HEK293 (cell line): ENCODE measurements around the gene DDX31.

Source experiments
- CTCF ChIA-PET: fragments of 350-600 bp; formaldehyde crosslinking; extraction: SDS; loops from one replicate; lab custom pipeline; 2021; ENCODE audit warnings: antibody characterized with exemption; lab: Yijun Ruan, JAX
- POLR2A ChIA-PET: fragments of 300-600 bp; formaldehyde crosslinking; extraction: SDS; loops from one replicate; lab custom pipeline; 2020; ENCODE audit warnings: antibody characterized with exemption, inconsistent platforms; lab: Yijun Ruan, JAX
- H3K27ac ChIP-seq: fragments of 200-500 bp; sonication (Bioruptor generic); 2 replicates; pipeline ENCODE4 v1.5.1; 2014; ENCODE audit warnings: low read depth, low read length, control low read depth, inconsistent platforms; ENCODE audit errors: extremely low read depth
- H3K36me3 ChIP-seq, 2 experiments: fragments of 200-500 bp in 1 of 2; sonication (Bioruptor generic) in 1 of 2; 1 replicate in 1 of 2; 2 replicates in 1 of 2; pipeline ENCODE4 v1.5.1; 2014 to 2017; ENCODE audit warnings: inconsistent platforms in 2 of 2, low read length in 2 of 2; ENCODE audit not compliant: control insufficient read depth in 2 of 2, insufficient read depth in 1 of 2
- H3K4me1 ChIP-seq: fragments of 200-500 bp; sonication (Bioruptor generic); 2 replicates; pipeline ENCODE4 v1.5.1; 2014; ENCODE audit warnings: mild to moderate bottlenecking, low read length, inconsistent platforms; ENCODE audit not compliant: control insufficient read depth, insufficient read depth
- H3K4me3 ChIP-seq: 2 replicates; pipeline ENCODE4 v1.5.1; 2011; ENCODE audit warnings: low read depth, mild to moderate bottlenecking, control low read depth, low read length, moderate library complexity
- H3K9me3 ChIP-seq: fragments of 200-500 bp; sonication (Bioruptor generic); 2 replicates; pipeline ENCODE4 v1.5.1; 2014; ENCODE audit warnings: low read depth, low read length, inconsistent platforms; ENCODE audit not compliant: control insufficient read depth, insufficient read depth
- IKZF3 ChIP-seq: fragments of 450-650 bp; IDR thresholded peaks from 2 replicates; pipeline ENCODE4 v1.5.0; 2018; ENCODE audit warnings: missing biosample characterization, mild to moderate bottlenecking, missing genetic modification characterization, moderate library complexity
- OVOL3 ChIP-seq: fragments of 450-650 bp; formaldehyde crosslinking; IDR thresholded peaks from 2 replicates; pipeline ENCODE4 v1.5.1; 2016; ENCODE audit warnings: missing biosample characterization, missing genetic modification characterization
- SCRT1 ChIP-seq: fragments of 450-650 bp; formaldehyde crosslinking; IDR thresholded peaks from 2 replicates; pipeline ENCODE4 v1.5.1; 2016; ENCODE audit warnings: missing biosample characterization, missing genetic modification characterization, borderline replicate concordance
- TSHZ1 ChIP-seq: fragments of 450-650 bp; formaldehyde crosslinking; IDR thresholded peaks from 2 replicates; pipeline ENCODE4 v1.5.1; 2016; ENCODE audit warnings: missing biosample characterization, missing genetic modification characterization, borderline replicate concordance
- ZBTB17 ChIP-seq: fragments of 450-650 bp; formaldehyde crosslinking; IDR thresholded peaks from 2 replicates; pipeline ENCODE4 v1.5.1; 2016; ENCODE audit warnings: missing biosample characterization, missing genetic modification characterization
- ZBTB7A ChIP-seq: fragments of 450-650 bp; formaldehyde crosslinking; IDR thresholded peaks from 2 replicates; pipeline ENCODE4 v1.5.1; 2016; ENCODE audit warnings: low read depth, missing biosample characterization, missing genetic modification characterization
- ZFP3 ChIP-seq: fragments of 450-650 bp; formaldehyde crosslinking; IDR thresholded peaks from 2 replicates; pipeline ENCODE4 v1.5.1; 2016; ENCODE audit warnings: low read depth, missing biosample characterization, missing genetic modification characterization
- ZFP37 ChIP-seq: fragments of 450-650 bp; formaldehyde crosslinking; IDR thresholded peaks from 2 replicates; pipeline ENCODE4 v1.5.1; 2016; ENCODE audit warnings: missing biosample characterization, missing genetic modification characterization
- ZNF18 ChIP-seq: fragments of 450-650 bp; formaldehyde crosslinking; IDR thresholded peaks from 2 replicates; pipeline ENCODE4 v1.5.1; 2016; ENCODE audit warnings: missing biosample characterization, missing genetic modification characterization
- ZNF223 ChIP-seq: fragments of 450-650 bp; formaldehyde crosslinking; IDR thresholded peaks from 2 replicates; pipeline ENCODE4 v1.5.1; 2016; ENCODE audit warnings: missing biosample characterization, missing genetic modification characterization
- ZNF248 ChIP-seq: fragments of 450-650 bp; formaldehyde crosslinking; IDR thresholded peaks from 2 replicates; pipeline ENCODE4 v1.5.1; 2017; ENCODE audit warnings: missing biosample characterization, missing genetic modification characterization
- ZNF510 ChIP-seq: fragments of 450-650 bp; formaldehyde crosslinking; IDR thresholded peaks from 2 replicates; pipeline ENCODE4 v1.5.1; 2018; ENCODE audit warnings: mild to moderate bottlenecking, missing genetic modification characterization, missing biosample characterization; ENCODE audit not compliant: insufficient replicate concordance
- ZNF560 ChIP-seq: fragments of 450-650 bp; formaldehyde crosslinking; IDR thresholded peaks from 2 replicates; pipeline ENCODE4 v1.5.1; 2017; ENCODE audit warnings: missing biosample characterization, missing genetic modification characterization, borderline replicate concordance
- ZNF623 ChIP-seq: fragments of 450-650 bp; formaldehyde crosslinking; IDR thresholded peaks from 2 replicates; pipeline ENCODE4 v1.5.1; 2016; ENCODE audit warnings: missing biosample characterization, missing genetic modification characterization
- ZNF747 ChIP-seq: fragments of 450-650 bp; formaldehyde crosslinking; IDR thresholded peaks from 2 replicates; pipeline ENCODE4 v1.5.1; 2016; ENCODE audit warnings: missing biosample characterization, missing genetic modification characterization
- ZNF76 ChIP-seq: fragments of 450-650 bp; formaldehyde crosslinking; IDR thresholded peaks from 2 replicates; pipeline ENCODE4; 2016; ENCODE audit warnings: low read depth, missing biosample characterization, missing genetic modification characterization, borderline replicate concordance
- ZNF777 ChIP-seq: fragments of 450-650 bp; formaldehyde crosslinking; IDR thresholded peaks from 2 replicates; pipeline ENCODE4 v1.5.1; 2017; ENCODE audit warnings: missing biosample characterization, missing genetic modification characterization, borderline replicate concordance
- ZSCAN16 ChIP-seq: fragments of 450-650 bp; formaldehyde crosslinking; IDR thresholded peaks from 2 replicates; pipeline ENCODE4 v1.5.1; 2016; ENCODE audit warnings: missing biosample characterization, missing genetic modification characterization
- TF ChIP-seq, protein P1 (sequence below): fragments of 450-650 bp; formaldehyde crosslinking; IDR thresholded peaks from 2 replicates; pipeline ENCODE4 v1.5.1; 2016; ENCODE audit warnings: missing biosample characterization, missing genetic modification characterization
- TF ChIP-seq, protein P2 (sequence below): fragments of 450-650 bp; formaldehyde crosslinking; IDR thresholded peaks from 2 replicates; pipeline ENCODE4 v1.5.1; 2017; ENCODE audit warnings: missing biosample characterization, missing genetic modification characterization
- TF ChIP-seq, protein P3 (sequence below): fragments of 450-650 bp; formaldehyde crosslinking; IDR thresholded peaks from 2 replicates; pipeline ENCODE4 v1.5.1; 2016; ENCODE audit warnings: missing biosample characterization, missing genetic modification characterization

DDX31 gene

GRCh38 chr9:132639322-132639721, 30.5 kb downstream of the DDX31 start (continued):
- TF ChIP-seq TSHZ1 (tag by site-specific recombination) (no peak), ZNF223 (no peak), OVOL3 (tag by site-specific recombination) (no peak)

DNA sequence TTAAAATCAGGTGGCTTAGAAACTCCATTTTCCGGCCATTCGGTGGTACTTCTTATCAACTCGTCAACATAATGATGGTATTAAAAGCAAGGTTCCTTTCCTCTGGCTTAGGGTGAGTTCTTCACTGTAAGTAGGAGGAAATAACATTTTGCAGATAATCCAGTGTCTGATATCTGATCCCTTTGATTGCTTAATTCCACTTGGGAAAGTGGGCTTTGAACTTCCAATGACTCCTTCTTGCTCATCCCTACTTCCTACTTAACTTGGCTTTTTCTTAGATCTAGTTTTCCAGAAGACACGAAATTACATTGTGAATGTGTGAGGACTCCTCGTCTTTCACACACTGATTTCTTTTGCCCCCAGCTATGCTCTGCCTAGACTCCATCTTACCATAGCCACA, 31.5 kb downstream of the DDX31 start:
- H3K36me3 ChIP-seq, result peaks cover 5 to 67% of the 10 kb centered on the region in 2 experiments
- TF ChIP-seq, protein P1, sequence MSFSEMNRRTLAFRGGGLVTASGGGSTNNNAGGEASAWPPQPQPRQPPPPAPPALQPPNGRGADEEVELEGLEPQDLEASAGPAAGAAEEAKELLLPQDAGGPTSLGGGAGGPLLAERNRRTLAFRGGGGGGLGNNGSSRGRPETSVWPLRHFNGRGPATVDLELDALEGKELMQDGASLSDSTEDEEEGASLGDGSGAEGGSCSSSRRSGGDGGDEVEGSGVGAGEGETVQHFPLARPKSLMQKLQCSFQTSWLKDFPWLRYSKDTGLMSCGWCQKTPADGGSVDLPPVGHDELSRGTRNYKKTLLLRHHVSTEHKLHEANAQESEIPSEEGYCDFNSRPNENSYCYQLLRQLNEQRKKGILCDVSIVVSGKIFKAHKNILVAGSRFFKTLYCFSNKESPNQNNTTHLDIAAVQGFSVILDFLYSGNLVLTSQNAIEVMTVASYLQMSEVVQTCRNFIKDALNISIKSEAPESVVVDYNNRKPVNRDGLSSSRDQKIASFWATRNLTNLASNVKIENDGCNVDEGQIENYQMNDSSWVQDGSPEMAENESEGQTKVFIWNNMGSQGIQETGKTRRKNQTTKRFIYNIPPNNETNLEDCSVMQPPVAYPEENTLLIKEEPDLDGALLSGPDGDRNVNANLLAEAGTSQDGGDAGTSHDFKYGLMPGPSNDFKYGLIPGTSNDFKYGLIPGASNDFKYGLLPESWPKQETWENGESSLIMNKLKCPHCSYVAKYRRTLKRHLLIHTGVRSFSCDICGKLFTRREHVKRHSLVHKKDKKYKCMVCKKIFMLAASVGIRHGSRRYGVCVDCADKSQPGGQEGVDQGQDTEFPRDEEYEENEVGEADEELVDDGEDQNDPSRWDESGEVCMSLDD (tag by site-specific recombination), result no peak
- TF ChIP-seq ZFP37 (tag by site-specific recombination) (no peak), ZFP3 (no peak), ZNF560 (tag by site-specific recombination) (no peak), IKZF3 (tag by site-specific recombination) (no peak), ZBTB17 (no peak), ZNF510 (tag by site-specific recombination) (no peak), ZNF248 (tag by site-specific recombination) (no peak), ZNF76 (tag by site-specific recombination) (no peak), ZNF18 (tag by site-specific recombination) (no peak), SCRT1 (tag by site-specific recombination) (no peak), ZSCAN16 (no peak), ZBTB7A (no peak), ZNF623 (no peak), ZNF747 (tag by site-specific recombination) (no peak), ZNF777 (tag by site-specific recombination) (no peak)
- TF ChIP-seq, protein P2, sequence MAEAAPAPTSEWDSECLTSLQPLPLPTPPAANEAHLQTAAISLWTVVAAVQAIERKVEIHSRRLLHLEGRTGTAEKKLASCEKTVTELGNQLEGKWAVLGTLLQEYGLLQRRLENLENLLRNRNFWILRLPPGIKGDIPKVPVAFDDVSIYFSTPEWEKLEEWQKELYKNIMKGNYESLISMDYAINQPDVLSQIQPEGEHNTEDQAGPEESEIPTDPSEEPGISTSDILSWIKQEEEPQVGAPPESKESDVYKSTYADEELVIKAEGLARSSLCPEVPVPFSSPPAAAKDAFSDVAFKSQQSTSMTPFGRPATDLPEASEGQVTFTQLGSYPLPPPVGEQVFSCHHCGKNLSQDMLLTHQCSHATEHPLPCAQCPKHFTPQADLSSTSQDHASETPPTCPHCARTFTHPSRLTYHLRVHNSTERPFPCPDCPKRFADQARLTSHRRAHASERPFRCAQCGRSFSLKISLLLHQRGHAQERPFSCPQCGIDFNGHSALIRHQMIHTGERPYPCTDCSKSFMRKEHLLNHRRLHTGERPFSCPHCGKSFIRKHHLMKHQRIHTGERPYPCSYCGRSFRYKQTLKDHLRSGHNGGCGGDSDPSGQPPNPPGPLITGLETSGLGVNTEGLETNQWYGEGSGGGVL (tag by site-specific recombination), result no peak
- TF ChIP-seq, protein P3, sequence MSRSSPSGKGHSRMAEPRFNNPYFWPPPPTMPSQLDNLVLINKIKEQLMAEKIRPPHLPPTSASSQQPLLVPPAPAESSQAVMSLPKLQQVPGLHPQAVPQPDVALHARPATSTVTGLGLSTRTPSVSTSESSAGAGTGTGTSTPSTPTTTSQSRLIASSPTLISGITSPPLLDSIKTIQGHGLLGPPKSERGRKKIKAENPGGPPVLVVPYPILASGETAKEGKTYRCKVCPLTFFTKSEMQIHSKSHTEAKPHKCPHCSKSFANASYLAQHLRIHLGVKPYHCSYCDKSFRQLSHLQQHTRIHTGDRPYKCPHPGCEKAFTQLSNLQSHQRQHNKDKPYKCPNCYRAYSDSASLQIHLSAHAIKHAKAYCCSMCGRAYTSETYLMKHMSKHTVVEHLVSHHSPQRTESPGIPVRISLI (tag by site-specific recombination), result no peak
- TF ChIP-seq, all 188 proteins: peak for 0
- Histone ChIP-seq H3K4me1 (no peaks in the 10 kb centered on the region), H3K9me3 (no peaks in the 10 kb centered on the region), H3K4me3 (no peak overlapping the region), H3K27ac (no peak overlapping the region)
- CTCF ChIA-PET, result no interaction called here
- POLR2A ChIA-PET, result no interaction called here
